Coronary artery (tissue), 2 donors: ENCODE results near the gene DUS4L.

ENCODE experiments used
- DNase-seq: peaks from one replicate; pipeline ENCODE4 v3.0.0-alpha.2; 2017; ENCODE audit warnings: low spot score
- H3K27ac ChIP-seq, 2 donors: fragments of 200-600 bp; sonication (generic); one replicate each; pipeline ENCODE4 v1.5.1; 2016 to 2019
- H3K4me3 ChIP-seq: fragments of 200-600 bp; sonication (generic); 2 replicates; pipeline ENCODE4 v1.5.1; 2016; ENCODE audit warnings: mild to moderate bottlenecking, moderate library complexity
- CTCF ChIP-seq: fragments of 200-600 bp; sonication (generic); IDR thresholded peaks from one replicate; pipeline ENCODE4 v1.5.1; 2019; ENCODE audit warnings: antibody characterized with exemption

DUS4L gene

GRCh38 chr7:107613439-107613838 is 49.7 kb downstream of the DUS4L start:
- DNase-seq, result no peak
- TF ChIP-seq CTCF, result no peak
- H3K27ac ChIP-seq, result no peak overlapping the region
- no peak overlapping the region for H3K4me3 ChIP-seq

- DNase-seq, result no peak
- TF ChIP-seq CTCF, result no peak
- no peak overlapping the region for H3K27ac ChIP-seq
- no peak overlapping the region for H3K4me3 ChIP-seq
Measured at GRCh38 chr7:107613948-107614347, 50.2 kb downstream of the DUS4L start.

GRCh38 chr7:107614425-107614824 is 50.7 kb downstream of the DUS4L start:
- DNase-seq, result no peak
- H3K27ac ChIP-seq, result no peak overlapping the region
- H3K4me3 ChIP-seq, result no peak overlapping the region
- no peak for TF ChIP-seq CTCF

GRCh38 chr7:107615910-107616680 is 52.3 kb downstream of the DUS4L start:
- DNase-seq, result no peak
- Histone ChIP-seq H3K27ac (no peak overlapping the region), H3K4me3 (no peak overlapping the region)
- no peak for TF ChIP-seq CTCF

- no peak overlapping the region for H3K4me3 ChIP-seq
- no peak overlapping the region for H3K27ac ChIP-seq
- TF ChIP-seq CTCF, result no peak
- DNase-seq, result no peak
Measured at GRCh38 chr7:107622429-107622828, 58.7 kb downstream of the DUS4L start.

GRCh38 chr7:107622894-107623293 is 59.1 kb downstream of the DUS4L start:
- H3K4me3 ChIP-seq, result no peak overlapping the region
- no peak overlapping the region for H3K27ac ChIP-seq
- TF ChIP-seq CTCF, result no peak
- no peak for DNase-seq

- TF ChIP-seq CTCF, result no peak
- DNase-seq, result no peak
- Histone ChIP-seq H3K27ac (no peak overlapping the region), H3K4me3 (no peak overlapping the region)
Measured at GRCh38 chr7:107627002-107627401, 63.2 kb downstream of the DUS4L start.
